HepG2 (cell line): ENCODE data around the gene CEP43. TPM values are rescaled to one million over a fixed set of nuclear protein-coding genes. Genes with fewer than 3 reads are reported as not detected.

Experiments
- ATAC-seq: fragments of 200-7000 bp; cut with Tn5 transposase; 3 replicates; pipeline ENCODE4 v1.9.1; 2020; ENCODE audit warnings: mild to moderate bottlenecking, moderate library complexity
- BruUV-seq: library from RNA; stranded (reverse); fragments of 400-500 nt; replicated peaks from 2 replicates; lab custom pipeline; 2021; lab: Mats Ljungman, UMichigan
- CTCF ChIA-PET: fragments of 300-600 bp; formaldehyde crosslinking; extraction: SDS; loops from one replicate; lab custom pipeline; 2021; ENCODE audit warnings: low total read pairs, inconsistent platforms, low intra/inter-chr PET ratio; lab: Yijun Ruan, JAX
- POLR2A ChIA-PET: fragments of 350-600 bp; sonication (Branson Sonifier 250); formaldehyde crosslinking; loops from one replicate; lab custom pipeline; 2020; ENCODE audit warnings: antibody characterized with exemption, inconsistent platforms; lab: Yijun Ruan, JAX
- DNase-seq: peaks from one replicate; pipeline ENCODE4 v3.0.0-alpha.2; 2015; ENCODE audit warnings: low spot score
- FAIRE-seq: peaks from 3 replicates; lab custom pipeline; 2011; peaks lifted over from hg19 to GRCh38; lab: Jason Lieb, UNC
- H2AFZ ChIP-seq: one replicate; pipeline ENCODE4 v1.6.1; 2011; ENCODE audit warnings: low read length, inconsistent platforms
- H3K27ac ChIP-seq: fragments of 300-600 bp; 3 replicates; pipeline ENCODE4 v1.8.0; 2011; ENCODE audit warnings: mixed run types, mild to moderate bottlenecking, mixed read lengths, low read length, inconsistent platforms; ENCODE audit not compliant: insufficient read depth; ENCODE audit errors: extremely low read length
- H3K27me3 ChIP-seq, 2 experiments: fragments of 200-600 bp in 1 of 2; 2 replicates in 1 of 2; 3 replicates in 1 of 2; pipeline versions ENCODE4 v1.6.0 to v1.8.0; 2011; ENCODE audit warnings: low read length in 2 of 2, mild to moderate bottlenecking in 2 of 2, moderate library complexity in 2 of 2, inconsistent platforms in 1 of 2; ENCODE audit not compliant: insufficient read depth in 2 of 2, control insufficient read depth in 1 of 2
- H3K36me3 ChIP-seq, 2 experiments: fragments of 200-600 bp in 1 of 2; replicated peaks in 1 of 2; 2 replicates in 1 of 2; 3 replicates in 1 of 2; pipeline versions ENCODE4 v1.5.1 to v1.8.0; 2011; ENCODE audit warnings: low read length in 2 of 2, inconsistent platforms in 1 of 2; ENCODE audit not compliant: insufficient read depth in 2 of 2, control insufficient read depth in 1 of 2
- H3K4me1 ChIP-seq: 2 replicates; pipeline ENCODE4 v1.5.1; 2012; ENCODE audit warnings: low read length, inconsistent platforms; ENCODE audit not compliant: insufficient read depth
- H3K4me2 ChIP-seq: 2 replicates; pipeline ENCODE4 v1.6.0; 2011; ENCODE audit warnings: low read depth, low read length, inconsistent platforms
- H3K4me3 ChIP-seq, 3 experiments: fragments of 200-600 bp in 1 of 3; sonication (generic), shearing (Covaris generic) in 1 of 3; replicated peaks in 1 of 3; 2 replicates each; pipeline ENCODE4 v1.5.1; 2011 to 2016; ENCODE audit warnings: low read length in 3 of 3, inconsistent platforms in 2 of 3, low read depth in 2 of 3, mild to moderate bottlenecking in 2 of 3, control low read depth in 1 of 3, mixed read lengths in 1 of 3; ENCODE audit not compliant: insufficient read depth in 1 of 3
- H3K79me2 ChIP-seq: one replicate; pipeline ENCODE4 v1.6.1; 2011; ENCODE audit warnings: low read length, inconsistent platforms; ENCODE audit not compliant: insufficient read depth
- H3K9ac ChIP-seq: 2 replicates; pipeline ENCODE4 v1.6.0; 2011; ENCODE audit warnings: mild to moderate bottlenecking, low read depth, low read length, inconsistent platforms; ENCODE audit not compliant: insufficient read depth
- H3K9me3 ChIP-seq: 2 replicates; pipeline ENCODE4 v1.5.1; 2012; ENCODE audit warnings: mild to moderate bottlenecking, low read length
- H4K20me1 ChIP-seq: 2 replicates; pipeline ENCODE4 v1.6.0; 2011; ENCODE audit warnings: inconsistent platforms, mild to moderate bottlenecking, low read length, moderate library complexity; ENCODE audit not compliant: insufficient read depth
- HDAC1 ChIP-seq: sonication (generic); formaldehyde crosslinking; IDR thresholded peaks from 2 replicates; pipeline ENCODE4 v1.5.1; 2020; ENCODE audit warnings: mild to moderate bottlenecking, missing genetic modification reagents
- HNF1B ChIP-seq: sonication (generic); formaldehyde crosslinking; IDR thresholded peaks from 2 replicates; pipeline ENCODE4 v1.5.1; 2020; ENCODE audit warnings: mild to moderate bottlenecking, moderate library complexity, missing genetic modification reagents
- MED8 ChIP-seq: sonication (generic); formaldehyde crosslinking; IDR thresholded peaks from 2 replicates; pipeline ENCODE4 v1.8.1; 2023; ENCODE audit warnings: mild to moderate bottlenecking, missing genetic modification reagents; ENCODE audit not compliant: insufficient replicate concordance
- RBFOX2 ChIP-seq: fragments of 200-400 bp; formaldehyde crosslinking; IDR thresholded peaks from 2 replicates; pipeline ENCODE4 v1.6.1; 2017; ENCODE audit warnings: low read depth, mild to moderate bottlenecking, low read length
- ZBTB38 ChIP-seq: sonication (generic); formaldehyde crosslinking; IDR thresholded peaks from 2 replicates; pipeline ENCODE4 v1.5.1; 2020; ENCODE audit warnings: mild to moderate bottlenecking, missing genetic modification reagents
- ZNF12 ChIP-seq: sonication (generic); formaldehyde crosslinking; IDR thresholded peaks from 2 replicates; pipeline ENCODE4 v1.5.0; 2020; ENCODE audit warnings: missing genetic modification reagents
- ZNF430 ChIP-seq: sonication (generic); formaldehyde crosslinking; IDR thresholded peaks from 2 replicates; pipeline ENCODE4 v1.9.0; 2021; ENCODE audit warnings: mild to moderate bottlenecking, missing genetic modification reagents
- ZNF598 ChIP-seq: sonication (generic); formaldehyde crosslinking; IDR thresholded peaks from 2 replicates; pipeline ENCODE4 v1.5.1; 2020; ENCODE audit warnings: mild to moderate bottlenecking, missing genetic modification reagents, borderline replicate concordance
- WGBS: methylation state at CpG from one replicate; pipeline ENCODE4 v1.1.6; 2017; ENCODE audit warnings: low lambda C conversion rate; 5-methylcytosine and 5-hydroxymethylcytosine counted together
- in situ Hi-C: cut with HindIII; loops from 2 replicates; pipeline ENCODE4 v1.10.0; 2017; ENCODE audit warnings: low pct_unique_long_range_greater_than_20kb; ENCODE audit not compliant: extremely low pct_ligation_motif_present
- intact Hi-C: fragments of 100-400 bp; cut with micrococcal nuclease; formaldehyde crosslinking; loops from one replicate; pipeline ENCODE4 v1.10.0; 2022; ENCODE audit not compliant: unreplicated experiment
- polyA plus RNA-seq, 8 experiments: library from polyadenylated mRNA; depleted of rRNA in 3 of 8; stranded (reverse) in 7 of 8; unstranded in 1 of 8; fragments of >200 nt; fragmentation: Illumina TruSeq in 4 of 8; extraction: Trizol in 4 of 8; gene quantifications; 2 replicates each; pipeline versions ENCODE4 v1.2.1 to v1.2.3, GENCODE V29; 2011 to 2016; ENCODE audit warnings: low read depth in 4 of 8, missing spikeins in 1 of 8, mixed read lengths in 1 of 8; ENCODE audit not compliant: insufficient read depth in 1 of 8
- total RNA-seq, 5 experiments: library from RNA; depleted of rRNA; stranded (reverse); fragments of >200 nt; fragmentation: Illumina TruSeq; extraction: Trizol; gene quantifications; 2 replicates each; pipeline ENCODE4 v1.2.3, GENCODE V29; 2016; ENCODE audit warnings: low read depth in 1 of 5
- TF ChIP-seq, protein P1 (sequence below): sonication (generic); formaldehyde crosslinking; IDR thresholded peaks from 2 replicates; pipeline ENCODE4 v1.4.0; 2020; ENCODE audit warnings: missing genetic modification reagents

Gene CEP43
- total and polyA plus RNA-seq, 2 of the 13 experiments (the other 11 are each of a cell fraction or from before 2014, with no cell fraction given): 29.3 to 73.9 TPM

DNA sequence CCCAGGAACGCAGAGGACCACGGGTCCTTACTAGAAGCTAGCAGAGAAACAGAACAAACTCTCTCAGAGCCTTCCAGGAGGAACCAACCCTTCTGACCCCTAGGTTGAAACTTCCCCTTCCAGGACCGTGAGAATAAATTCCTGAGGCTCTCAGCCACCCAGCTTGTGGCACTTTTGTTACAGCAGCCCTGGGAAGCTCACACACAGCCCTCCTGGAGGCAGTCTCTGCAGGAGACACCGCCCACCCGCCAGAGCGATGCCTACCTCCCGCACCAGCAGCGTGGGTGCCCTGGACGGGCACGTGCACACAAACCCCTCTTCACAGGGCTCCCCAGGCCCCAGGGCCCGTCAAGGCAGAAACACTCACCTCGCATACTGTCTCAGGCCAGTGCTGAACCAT is 47.1 kb upstream of the CEP43 start:
- Histone ChIP-seq H3K9me3 (no peaks in the 10 kb centered on the region), H3K27ac (no peak overlapping the region), H3K4me1 (peaks cover 65% of the 10 kb centered on the region), H3K4me2 (peak overlapping the region; percentile 90; the same call in 1 of the 2 replicates), H3K79me2 (peaks cover 56% of the 10 kb centered on the region), H3K9ac (no peak overlapping the region), H3K36me3 (peaks cover 25 to 64% of the 10 kb centered on the region in 2 experiments), H3K4me3 (no peak overlapping the region), H2AFZ (no peak overlapping the region), H3K27me3 (no peaks in the 10 kb centered on the region; a peak in 1 of 5 replicates), H4K20me1 (peaks cover 66% of the 10 kb centered on the region)
- POLR2A ChIA-PET: no interaction called here
- 93% methylated on average over 6 of the region's 12 CpGs for WGBS
- intact Hi-C loops: no loop called here
- in situ Hi-C loops: no loop called here
- DNase-seq: no peak
- TF ChIP-seq RBFOX2 (peak; percentile 34; the same call in 1 of the 2 replicates), ZNF430 (CRISPR knock-in tag) (no peak), ZNF12 (peak; percentile 81)
- no peak for ATAC-seq
- CTCF ChIA-PET: interaction anchor here (2.0 kb wide), 1 partner anchor 165 kb away, joined by 15 read pairs; no protein-coding TSS in a partner anchor
- BruUV-seq: no TSS peak
- FAIRE-seq: no peak

GRCh38 chr6:166952567-166953486 is 46.4 kb upstream of the CEP43 start:
- in situ Hi-C loops (no loop called here), intact Hi-C loops (no loop called here)
- Histone ChIP-seq H3K9ac (no peak overlapping the region), H4K20me1 (peaks cover 59% of the 10 kb centered on the region), H3K9me3 (no peaks in the 10 kb centered on the region), H3K27me3 (no peaks in the 10 kb centered on the region; a peak in 1 of 5 replicates), H3K36me3 (peaks cover 21 to 57% of the 10 kb centered on the region in 2 experiments), H2AFZ (no peak overlapping the region), H3K27ac (no peak overlapping the region), H3K4me3 (peak overlapping the region; percentile 9 to 97 (median 9); a peak in 4 of 6 replicates), H3K4me1 (peaks cover 71% of the 10 kb centered on the region), H3K4me2 (peak overlapping the region; percentile 90), H3K79me2 (peaks cover 56% of the 10 kb centered on the region)
- ATAC-seq (no peak), FAIRE-seq (no peak), DNase-seq (no peak)
- 94% methylated on average over 17 of the region's 17 CpGs for WGBS
- BruUV-seq: no TSS peak
- CTCF ChIA-PET: no interaction called here
- POLR2A ChIA-PET: interaction anchor here (1.5 kb wide), 1 partner anchor 188 kb away, joined by 4 read pairs; no protein-coding TSS in a partner anchor
- TF ChIP-seq ZBTB38 (CRISPR knock-in tag) (0 out of 2 replicates have a peak, but pooled peaks have one; percentile 11), HNF1B (CRISPR knock-in tag) (0 out of 2 replicates have a peak, but pooled peaks have one; percentile 18), MED8 (CRISPR knock-in tag) (no peak), ZNF598 (CRISPR knock-in tag) (0 out of 2 replicates have a peak, but pooled peaks have one; percentile 37), HDAC1 (CRISPR knock-in tag) (peak; percentile 25; the same call in 1 of the 2 replicates)
- TF ChIP-seq, protein P1, sequence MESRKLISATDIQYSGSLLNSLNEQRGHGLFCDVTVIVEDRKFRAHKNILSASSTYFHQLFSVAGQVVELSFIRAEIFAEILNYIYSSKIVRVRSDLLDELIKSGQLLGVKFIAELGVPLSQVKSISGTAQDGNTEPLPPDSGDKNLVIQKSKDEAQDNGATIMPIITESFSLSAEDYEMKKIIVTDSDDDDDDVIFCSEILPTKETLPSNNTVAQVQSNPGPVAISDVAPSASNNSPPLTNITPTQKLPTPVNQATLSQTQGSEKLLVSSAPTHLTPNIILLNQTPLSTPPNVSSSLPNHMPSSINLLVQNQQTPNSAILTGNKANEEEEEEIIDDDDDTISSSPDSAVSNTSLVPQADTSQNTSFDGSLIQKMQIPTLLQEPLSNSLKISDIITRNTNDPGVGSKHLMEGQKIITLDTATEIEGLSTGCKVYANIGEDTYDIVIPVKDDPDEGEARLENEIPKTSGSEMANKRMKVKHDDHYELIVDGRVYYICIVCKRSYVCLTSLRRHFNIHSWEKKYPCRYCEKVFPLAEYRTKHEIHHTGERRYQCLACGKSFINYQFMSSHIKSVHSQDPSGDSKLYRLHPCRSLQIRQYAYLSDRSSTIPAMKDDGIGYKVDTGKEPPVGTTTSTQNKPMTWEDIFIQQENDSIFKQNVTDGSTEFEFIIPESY (CRISPR knock-in tag): peak; percentile 69; the same call in 1 of the 2 replicates
